Uterus (tissue), 4 donors: ENCODE data around the gene SARS1. TPM values are rescaled to one million over a fixed set of nuclear protein-coding genes. Genes with fewer than 3 reads are reported as not detected.

Experiments
- DNase-seq, 2 donors: peaks; one replicate each; pipeline ENCODE4 v3.0.0-alpha.2; 2019 to 2020
- H3K27ac ChIP-seq, 2 donors: fragments of 200-600 bp; sonication (generic); 1 replicate in 1 of 2; 2 replicates in 1 of 2; pipeline ENCODE4 v1.5.1; 2016 to 2018
- H3K27me3 ChIP-seq, 2 donors: fragments of 200-600 bp; sonication (generic); one replicate each; pipeline ENCODE4 v1.5.1; 2018 to 2019; ENCODE audit warnings: control low read depth in 1 of 2
- H3K36me3 ChIP-seq, 2 donors: fragments of 200-600 bp; sonication (generic); one replicate each; pipeline ENCODE4 v1.5.1; 2019; ENCODE audit warnings: control low read depth in 1 of 2
- H3K4me1 ChIP-seq, 2 donors: fragments of 200-600 bp; sonication (generic); one replicate each; pipeline ENCODE4 v1.5.1; 2018 to 2019; ENCODE audit warnings: control low read depth in 1 of 2
- H3K4me3 ChIP-seq, 2 donors: fragments of 200-600 bp; sonication (generic); 1 replicate in 1 of 2; 2 replicates in 1 of 2; pipeline ENCODE4 v1.5.1; 2018 to 2019; ENCODE audit warnings: mild to moderate bottlenecking in 1 of 2
- H3K9me3 ChIP-seq, 2 donors: fragments of 200-600 bp; sonication (generic); one replicate each; pipeline ENCODE4 v1.5.1; 2019; ENCODE audit warnings: control low read depth in 1 of 2
- CTCF ChIP-seq, 4 experiments: fragments of 200-600 bp in 2 of 4; fragments of 450-650 bp in 2 of 4; sonication (generic) in 2 of 4; IDR thresholded peaks; one replicate each; pipeline ENCODE4 v1.5.1; 2016 to 2019; ENCODE audit warnings: antibody characterized with exemption in 4 of 4, mild to moderate bottlenecking in 2 of 4, moderate library complexity in 1 of 4
- POLR2A ChIP-seq, 2 donors: fragments of 450-650 bp; IDR thresholded peaks; one replicate each; pipeline ENCODE4 v1.6.1; 2016; ENCODE audit warnings: antibody characterized with exemption in 2 of 2, mild to moderate bottlenecking in 1 of 2, moderate library complexity in 1 of 2
- intact Hi-C: fragments of 100-400 bp; cut with DNase I; formaldehyde crosslinking; loops from one replicate; pipeline ENCODE4 v1.15.1; 2023; ENCODE audit warnings: low total_unique reads
- total RNA-seq, 4 donors: library from RNA; depleted of rRNA in 3 of 4; stranded (reverse); fragments of >200 nt in 3 of 4; gene quantifications; one replicate each; pipeline versions ENCODE4 v1.1.0 to v1.2.4, GENCODE V29; 2014 to 2023
- donor health status: DM: yes; HTN: yes; CAD: no.

The SARS1 gene
- total RNA-seq, 4 donors from 2014 or later = 98.1 to 138 (median 112) TPM

DNA sequence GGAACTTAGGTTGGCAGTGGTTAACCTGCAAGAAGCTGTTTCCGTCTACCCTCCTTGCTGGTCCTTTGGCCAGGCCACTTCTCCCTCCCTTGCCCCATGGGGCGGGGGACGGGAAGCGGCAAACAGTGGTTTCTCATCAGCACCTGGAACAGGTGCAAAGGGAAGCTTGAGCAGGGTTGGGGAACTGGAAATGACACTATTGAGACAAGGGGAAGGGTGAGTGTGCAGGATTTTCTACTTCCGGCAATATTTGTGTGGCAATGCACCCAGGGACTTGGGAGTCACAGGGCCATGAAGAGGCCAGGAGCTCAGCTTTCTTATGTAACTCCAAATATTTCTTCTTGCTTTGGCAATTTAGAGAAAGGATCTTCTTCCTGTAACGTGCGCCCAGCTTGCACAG is 29.0 kb upstream of the SARS1 start:
- no peak overlapping the region for H3K4me3 ChIP-seq
- H3K27me3 ChIP-seq = no peaks in the 10 kb centered on the region
- H3K27ac ChIP-seq = no peak overlapping the region
- intact Hi-C loops = no loop called here
- DNase-seq = no peak
- H3K9me3 ChIP-seq = no peaks in the 10 kb centered on the region
- no peaks in the 10 kb centered on the region for H3K36me3 ChIP-seq
- H3K4me1 ChIP-seq = peaks cover 0 to 4% of the 10 kb centered on the region in 2 donors
- TF ChIP-seq POLR2A (IDR thresholded peaks at IDR 0.05) = no peak
- TF ChIP-seq CTCF (IDR thresholded peaks at IDR 0.05) = no peak

DNA sequence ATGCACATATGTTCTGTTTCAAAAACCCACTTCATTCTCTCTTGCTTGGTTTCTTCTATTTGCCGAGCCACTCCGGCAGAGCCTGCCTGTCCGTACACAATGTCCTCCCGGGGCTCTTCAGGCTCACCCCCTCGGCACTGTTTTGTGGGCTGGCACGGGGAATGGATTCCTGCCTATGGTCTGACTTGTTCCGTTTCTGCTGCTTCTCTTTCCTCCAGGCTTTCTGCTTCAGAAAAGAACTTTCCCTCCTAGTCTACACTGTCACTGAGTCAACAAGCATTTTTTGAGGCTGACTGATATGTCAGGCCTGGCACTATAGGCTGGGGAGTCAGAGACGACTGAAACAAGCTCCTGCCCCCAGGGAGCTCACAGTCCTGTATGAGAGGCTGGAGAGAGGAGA is 28.4 kb upstream of the SARS1 start:
- H3K4me1 ChIP-seq = peaks cover 0 to 4% of the 10 kb centered on the region in 2 donors
- intact Hi-C loops = no loop called here
- TF ChIP-seq POLR2A (IDR thresholded peaks at IDR 0.05) (no peak), CTCF (IDR thresholded peaks at IDR 0.05) (no peak)
- H3K36me3 ChIP-seq = no peaks in the 10 kb centered on the region
- H3K27ac ChIP-seq = no peak overlapping the region
- H3K27me3 ChIP-seq = no peaks in the 10 kb centered on the region
- DNase-seq = no peak
- no peaks in the 10 kb centered on the region for H3K9me3 ChIP-seq
- H3K4me3 ChIP-seq = no peak overlapping the region

- H3K4me1 ChIP-seq = peaks cover 0 to 4% of the 10 kb centered on the region in 2 donors
- intact Hi-C loops = no loop called here
- H3K4me3 ChIP-seq = no peak overlapping the region
- no peaks in the 10 kb centered on the region for H3K27me3 ChIP-seq
- H3K27ac ChIP-seq = peak overlapping the region; percentile 57 to 64
- no peaks in the 10 kb centered on the region for H3K9me3 ChIP-seq
- no peak for DNase-seq
- TF ChIP-seq POLR2A (IDR thresholded peaks at IDR 0.05) (no peak), CTCF (IDR thresholded peaks at IDR 0.05) (no peak)
- no peaks in the 10 kb centered on the region for H3K36me3 ChIP-seq
These were observed 27.6 kb upstream of the SARS1 start for GRCh38 chr1:109185990-109186732.

DNA sequence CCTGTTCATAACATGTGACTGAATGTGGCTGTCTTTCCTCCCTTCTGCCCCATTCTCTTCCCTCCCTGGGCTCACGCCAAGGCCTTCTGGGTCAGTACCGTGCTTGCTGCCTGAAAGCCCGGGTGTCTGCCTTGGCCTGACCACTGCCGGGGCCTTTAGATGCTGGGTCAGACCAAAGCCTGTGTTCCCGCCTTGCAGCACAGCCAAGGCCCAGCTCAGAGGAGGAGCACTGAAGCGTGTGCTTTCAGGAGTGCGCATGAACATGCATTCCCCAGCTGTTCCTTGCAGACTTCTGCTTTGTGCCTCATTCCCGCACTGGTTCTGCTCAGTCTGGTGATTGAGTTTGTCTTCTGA is 27.0 kb upstream of the SARS1 start:
- Histone ChIP-seq H3K27me3 (no peaks in the 10 kb centered on the region), H3K9me3 (no peaks in the 10 kb centered on the region), H3K27ac (peak overlapping the region; percentile 57 to 64), H3K4me3 (no peak overlapping the region), H3K4me1 (peaks cover 0 to 4% of the 10 kb centered on the region in 2 donors), H3K36me3 (no peaks in the 10 kb centered on the region)
- peak; percentile 45 to 61 for DNase-seq
- intact Hi-C loops = no loop called here
- no peak for TF ChIP-seq POLR2A (IDR thresholded peaks at IDR 0.05)
- no peak for TF ChIP-seq CTCF (IDR thresholded peaks at IDR 0.05)

GRCh38 chr1:109187127-109187526 is 26.6 kb upstream of the SARS1 start:
- intact Hi-C loops = no loop called here
- H3K4me3 ChIP-seq = no peak overlapping the region
- no peak for TF ChIP-seq CTCF (IDR thresholded peaks at IDR 0.05)
- TF ChIP-seq POLR2A (IDR thresholded peaks at IDR 0.05) = no peak
- DNase-seq = no peak
- H3K27ac ChIP-seq = peak overlapping the region; percentile 57 to 64
- H3K27me3 ChIP-seq = no peaks in the 10 kb centered on the region
- no peaks in the 10 kb centered on the region for H3K36me3 ChIP-seq
- H3K9me3 ChIP-seq = no peaks in the 10 kb centered on the region
- H3K4me1 ChIP-seq = peaks cover 0 to 4% of the 10 kb centered on the region in 2 donors
